ENCODE data around the gene CPN1.
"Not testable (repeated sequence)": the region's sequence is repeated elsewhere in the genome, so short reads cannot be mapped to it uniquely, and the experiment has no call there.

DNA sequence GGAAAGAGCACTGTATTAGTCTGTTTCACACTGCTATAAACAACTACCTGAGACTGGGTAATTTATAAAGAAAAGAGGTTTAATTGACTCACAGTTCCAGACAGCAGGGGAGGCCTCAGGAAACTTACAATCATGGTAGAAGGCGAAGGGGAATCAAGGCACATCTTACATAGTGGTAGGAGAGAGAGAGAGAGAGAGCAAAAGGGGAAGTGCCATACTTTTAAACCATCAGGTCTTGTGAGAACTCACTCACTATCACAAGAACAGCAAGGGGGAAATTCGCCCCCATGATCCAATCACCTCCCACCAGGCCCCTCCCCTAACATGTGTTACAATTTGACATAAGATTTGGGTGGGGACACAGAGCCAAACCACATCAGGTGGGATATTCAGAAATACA is 43.7 kb upstream of the CPN1 start:
- TF ChIP-seq, protein P1, sequence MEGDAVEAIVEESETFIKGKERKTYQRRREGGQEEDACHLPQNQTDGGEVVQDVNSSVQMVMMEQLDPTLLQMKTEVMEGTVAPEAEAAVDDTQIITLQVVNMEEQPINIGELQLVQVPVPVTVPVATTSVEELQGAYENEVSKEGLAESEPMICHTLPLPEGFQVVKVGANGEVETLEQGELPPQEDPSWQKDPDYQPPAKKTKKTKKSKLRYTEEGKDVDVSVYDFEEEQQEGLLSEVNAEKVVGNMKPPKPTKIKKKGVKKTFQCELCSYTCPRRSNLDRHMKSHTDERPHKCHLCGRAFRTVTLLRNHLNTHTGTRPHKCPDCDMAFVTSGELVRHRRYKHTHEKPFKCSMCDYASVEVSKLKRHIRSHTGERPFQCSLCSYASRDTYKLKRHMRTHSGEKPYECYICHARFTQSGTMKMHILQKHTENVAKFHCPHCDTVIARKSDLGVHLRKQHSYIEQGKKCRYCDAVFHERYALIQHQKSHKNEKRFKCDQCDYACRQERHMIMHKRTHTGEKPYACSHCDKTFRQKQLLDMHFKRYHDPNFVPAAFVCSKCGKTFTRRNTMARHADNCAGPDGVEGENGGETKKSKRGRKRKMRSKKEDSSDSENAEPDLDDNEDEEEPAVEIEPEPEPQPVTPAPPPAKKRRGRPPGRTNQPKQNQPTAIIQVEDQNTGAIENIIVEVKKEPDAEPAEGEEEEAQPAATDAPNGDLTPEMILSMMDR (IDR thresholded peaks at IDR 0.05; ENCODE audit: low read depth, low read length): not testable (repeated sequence)
- not testable (repeated sequence) for TF ChIP-seq EZH2phosphoT487 (IDR thresholded peaks at IDR 0.05; ENCODE audit: low read depth)
